ENCODE results near the gene TNNI3K.

Gene TNNI3K

GRCh38 chr1:74470251-74470650 is 235.1 kb downstream of the TNNI3K start:
- no peak for DNase-seq (ENCODE audit: low read depth in 1 of 2, low spot score in 1 of 2)
- Histone ChIP-seq H3K27ac (replicated peaks) (no peak overlapping the region), H3K4me3 (replicated peaks; ENCODE audit: insufficient read depth, low read length) (no peak overlapping the region), H3K27me3 (ENCODE audit: insufficient read depth, poor library complexity, severe bottlenecking) (no peaks in the 10 kb centered on the region)
- no peak for TF ChIP-seq POLR2AphosphoS5 (IDR thresholded peaks at IDR 0.05; ENCODE audit: low read depth)
- no peak for TF ChIP-seq REST (IDR thresholded peaks at IDR 0.05; ENCODE audit: insufficient replicate concordance, low read depth)
- TF ChIP-seq GABPA (IDR thresholded peaks at IDR 0.05; ENCODE audit: low read depth) = no peak
- TF ChIP-seq CTCF (IDR thresholded peaks at IDR 0.05; ENCODE audit: insufficient read depth, low read length) = no peak
- TF ChIP-seq SPI1 (IDR thresholded peaks at IDR 0.05; ENCODE audit: borderline replicate concordance, low read depth) = no peak

- Histone ChIP-seq H3K27me3 (ENCODE audit: insufficient read depth, poor library complexity, severe bottlenecking) (no peaks in the 10 kb centered on the region), H3K27ac (replicated peaks) (no peak overlapping the region), H3K4me3 (replicated peaks; ENCODE audit: insufficient read depth, low read length) (no peak overlapping the region)
- TF ChIP-seq GABPA (IDR thresholded peaks at IDR 0.05; ENCODE audit: low read depth) (no peak), SPI1 (IDR thresholded peaks at IDR 0.05; ENCODE audit: borderline replicate concordance, low read depth) (no peak), POLR2AphosphoS5 (IDR thresholded peaks at IDR 0.05; ENCODE audit: low read depth) (no peak), CTCF (IDR thresholded peaks at IDR 0.05; ENCODE audit: insufficient read depth, low read length) (no peak), REST (IDR thresholded peaks at IDR 0.05; ENCODE audit: insufficient replicate concordance, low read depth) (no peak)
- DNase-seq (ENCODE audit: low read depth in 1 of 2, low spot score in 1 of 2) = no peak
Measured at GRCh38 chr1:74470936-74471335, 235.7 kb downstream of the TNNI3K start.

GRCh38 chr1:74471470-74471869 is 236.3 kb downstream of the TNNI3K start:
- no peak for DNase-seq (ENCODE audit: low read depth in 1 of 2, low spot score in 1 of 2)
- TF ChIP-seq CTCF (IDR thresholded peaks at IDR 0.05; ENCODE audit: insufficient read depth, low read length) (no peak), SPI1 (IDR thresholded peaks at IDR 0.05; ENCODE audit: borderline replicate concordance, low read depth) (no peak), GABPA (IDR thresholded peaks at IDR 0.05; ENCODE audit: low read depth) (no peak), POLR2AphosphoS5 (IDR thresholded peaks at IDR 0.05; ENCODE audit: low read depth) (no peak), REST (IDR thresholded peaks at IDR 0.05; ENCODE audit: insufficient replicate concordance, low read depth) (no peak)
- no peak overlapping the region for H3K4me3 ChIP-seq (replicated peaks; ENCODE audit: insufficient read depth, low read length)
- H3K27ac ChIP-seq (replicated peaks) = no peak overlapping the region
- H3K27me3 ChIP-seq (ENCODE audit: insufficient read depth, poor library complexity, severe bottlenecking) = no peaks in the 10 kb centered on the region

Data from HL-60 (cell line).